NCI-H524 treated with DMSO at 0.1 percent for 48 hours (cell line): ENCODE results near the gene IZUMO4.
"Not testable (repeated sequence)": the region's sequence is repeated elsewhere in the genome, so short reads cannot be mapped to it uniquely, and the experiment has no call there.

Source experiments
- DNase-seq: peaks from one replicate; lab custom pipeline; 2025; lab: John Stamatoyannopoulos, UW

IZUMO4 gene

DNA sequence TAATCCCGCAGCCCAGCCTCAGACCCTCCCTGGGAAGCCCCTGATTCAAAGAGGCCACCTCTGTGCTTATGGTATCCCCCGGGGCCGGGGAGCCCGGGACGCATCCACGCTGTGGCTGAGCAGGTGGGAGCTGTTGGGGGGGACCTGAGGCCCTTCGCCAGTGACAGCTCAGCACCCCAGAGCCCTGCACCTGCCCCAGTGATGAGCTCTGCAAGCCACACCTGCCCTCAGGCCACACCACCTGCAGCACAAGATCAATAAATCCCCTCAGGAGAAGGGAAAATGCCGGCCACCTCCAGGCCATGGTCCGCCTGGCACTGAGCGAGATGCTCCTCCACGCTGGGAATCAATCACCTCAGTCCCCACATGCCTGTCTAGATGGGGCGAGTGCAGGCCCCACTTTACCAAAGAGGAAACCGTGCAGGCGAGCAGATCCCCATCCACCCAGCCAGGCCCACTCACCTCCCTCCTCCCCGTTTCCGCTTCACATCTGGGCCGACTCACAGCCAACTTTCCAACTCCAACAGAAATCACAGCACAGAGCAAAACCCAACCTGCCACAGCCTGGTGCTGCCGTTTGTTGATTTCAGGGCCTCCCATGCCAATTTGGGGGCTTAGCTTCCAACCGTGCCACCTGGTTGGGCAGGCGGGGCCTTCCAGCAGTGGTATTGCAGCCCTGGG, 13.4 kb upstream of the IZUMO4 start:
- DNase-seq: no peak

GRCh38 chr19:2084993-2085720, 11.6 kb upstream of the IZUMO4 start:
- DNase-seq: no peak

DNA sequence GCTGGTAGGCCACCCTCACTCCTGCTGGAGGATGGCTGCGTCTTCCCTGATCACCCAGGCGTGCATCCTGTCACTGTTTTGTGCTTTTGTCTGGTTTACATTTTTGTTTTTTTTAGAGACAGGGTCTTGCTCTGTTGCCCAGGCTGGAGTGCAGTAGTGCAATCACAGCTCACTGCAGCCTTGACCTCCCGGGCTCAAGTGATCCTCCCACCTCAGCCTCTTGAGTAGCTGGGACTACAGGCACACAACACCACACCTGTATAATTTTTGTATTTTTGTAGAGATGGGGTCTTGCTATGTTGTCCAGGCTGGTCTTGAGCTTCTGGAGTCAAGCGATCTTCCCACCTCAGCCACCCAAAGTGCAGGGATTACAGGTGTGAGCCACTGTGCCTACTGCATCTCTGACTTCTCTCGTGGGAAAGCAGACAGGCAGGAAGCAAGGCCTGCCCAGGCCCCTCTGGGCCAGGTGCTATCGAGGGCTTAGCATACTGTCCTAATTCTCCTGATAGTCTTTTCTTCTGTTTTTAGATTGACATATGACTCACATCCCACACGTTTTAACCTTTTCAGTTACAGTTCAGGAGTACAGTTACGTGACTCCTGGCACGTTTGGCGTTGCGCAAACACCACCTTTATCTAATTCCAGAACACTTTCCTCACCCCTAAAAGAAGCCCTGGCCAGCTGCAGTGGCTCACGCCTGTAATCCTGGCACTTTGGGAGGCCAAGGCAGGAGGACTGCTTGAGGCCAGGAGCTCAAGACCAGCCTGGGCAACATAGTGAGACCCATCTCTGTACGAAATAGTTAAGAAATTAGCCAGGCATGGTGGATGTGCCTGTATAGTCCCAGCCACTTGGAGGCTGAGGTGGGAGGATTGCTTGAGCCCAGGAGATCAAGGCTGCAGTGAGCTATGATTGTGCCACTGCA, 9.8 kb upstream of the IZUMO4 start:
- not testable (repeated sequence) for DNase-seq

GRCh38 chr19:2087621-2088100, 9.1 kb upstream of the IZUMO4 start:
- DNase-seq: no peak

DNA sequence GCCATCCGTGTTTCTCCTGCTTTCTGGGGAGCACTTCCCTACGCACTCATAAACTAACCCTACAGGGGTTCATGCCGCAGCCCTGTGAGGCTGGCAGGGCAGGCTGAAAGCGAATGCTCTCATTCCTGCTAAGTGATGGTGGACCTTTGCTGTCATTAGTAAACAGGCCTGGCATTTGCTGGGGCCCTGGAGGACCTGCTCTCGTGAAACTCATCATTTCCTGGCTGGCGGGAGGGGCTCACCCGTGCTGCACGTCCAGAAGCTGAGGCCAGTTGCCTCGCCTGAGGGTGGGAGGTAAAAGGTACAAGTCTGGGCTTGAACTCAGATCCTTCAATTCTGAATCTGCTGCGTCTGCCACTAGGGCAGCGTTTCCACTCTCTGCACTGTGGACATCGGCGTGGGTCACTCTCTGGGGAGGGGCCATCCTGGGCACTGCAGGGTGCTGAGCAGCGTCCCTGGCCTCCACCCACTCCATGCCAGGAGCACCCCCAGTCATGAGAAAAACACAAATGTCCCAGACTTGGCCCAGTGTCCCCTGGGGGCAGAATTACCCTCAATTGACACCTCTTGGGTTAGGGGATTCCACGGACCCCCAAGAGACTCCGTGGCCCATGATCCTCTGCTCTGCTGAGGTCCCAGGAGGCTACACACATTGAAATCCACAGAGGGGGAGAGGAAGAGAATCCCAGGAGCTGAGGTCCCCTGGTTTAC, 7.6 kb upstream of the IZUMO4 start:
- no peak for DNase-seq

DNA sequence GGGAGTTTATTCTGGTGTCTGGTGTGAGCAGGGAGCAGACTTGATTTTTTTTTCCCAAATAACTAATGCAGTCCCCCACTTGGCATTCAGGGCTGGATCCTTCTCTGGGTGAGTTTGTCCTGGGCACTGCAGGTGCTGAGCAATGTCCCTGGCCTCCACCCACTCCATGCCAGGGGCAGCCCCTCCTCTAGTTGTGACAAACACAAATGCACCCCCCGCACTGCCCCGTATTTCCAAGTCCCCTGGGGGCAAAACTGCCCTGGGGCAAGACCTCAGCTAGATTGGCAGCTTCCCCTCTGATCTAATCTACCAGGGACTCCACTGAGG, 7.0 kb upstream of the IZUMO4 start:
- no peak for DNase-seq

GRCh38 chr19:2091926-2092525, 4.7 kb upstream of the IZUMO4 start:
- DNase-seq: not testable (repeated sequence)

- no peak for DNase-seq
These were observed 658 bp upstream of the IZUMO4 start, which contains the start of gene MOB3A for GRCh38 chr19:2096034-2096479. Gene MOB3A (minus strand): TSS chr19:2096326. CDS start chr19:2078560, 17,766 bp downstream.

DNA sequence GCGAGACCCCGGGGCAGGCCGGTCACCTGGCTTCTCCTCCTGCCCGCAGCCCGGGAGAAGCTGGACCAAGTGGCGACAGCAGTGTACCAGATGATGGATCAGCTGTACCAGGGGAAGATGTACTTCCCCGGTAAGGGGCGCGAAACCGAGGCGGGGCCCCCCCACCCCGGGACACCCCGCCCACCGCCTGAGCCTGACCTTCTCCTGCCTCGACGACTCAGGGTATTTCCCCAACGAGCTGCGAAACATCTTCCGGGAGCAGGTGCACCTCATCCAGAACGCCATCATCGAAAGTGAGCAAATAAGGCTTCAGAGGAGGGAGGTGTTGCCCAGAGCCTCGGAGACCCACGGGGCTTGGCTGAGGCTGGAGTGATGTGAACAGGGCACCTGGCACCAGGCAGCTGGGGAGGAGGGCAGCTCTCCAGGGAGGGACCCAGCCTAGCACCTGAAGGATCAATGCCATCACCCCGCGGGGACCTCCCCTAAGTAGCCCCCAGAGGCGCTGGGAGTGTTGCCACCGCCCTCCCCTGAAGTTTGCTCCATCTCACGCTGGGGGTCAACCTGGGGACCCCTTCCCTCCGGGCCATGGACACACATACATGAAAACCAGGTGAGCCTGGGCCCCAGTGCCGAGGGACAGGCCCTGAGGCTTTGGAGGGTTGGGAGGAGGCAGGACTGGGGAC, 629 bp downstream of the IZUMO4 start:
- DNase-seq: no peak

DNA sequence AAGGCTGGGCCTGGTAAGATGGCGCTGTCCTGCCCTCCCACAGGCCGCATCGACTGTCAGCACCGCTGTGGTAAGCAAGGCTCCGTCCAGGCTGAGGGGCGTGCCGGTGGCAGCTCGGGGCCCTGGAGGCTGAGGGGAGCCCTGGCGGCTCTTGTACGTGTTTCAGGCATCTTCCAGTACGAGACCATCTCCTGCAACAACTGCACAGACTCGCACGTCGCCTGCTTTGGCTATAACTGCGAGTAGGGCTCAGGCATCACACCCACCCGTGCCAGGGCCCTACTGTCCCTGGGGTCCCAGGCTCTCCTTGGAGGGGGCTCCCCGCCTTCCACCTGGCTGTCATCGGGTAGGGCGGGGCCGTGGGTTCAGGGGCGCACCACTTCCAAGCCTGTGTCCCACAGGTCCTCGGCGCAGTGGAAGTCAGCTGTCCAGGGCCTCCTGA, 1.2 kb downstream of the IZUMO4 start:
- no peak for DNase-seq

- DNase-seq: no peak
These were observed 2.4 kb downstream of the IZUMO4 start for GRCh38 chr19:2099054-2099501.

- DNase-seq: no peak
These were observed 3.4 kb downstream of the IZUMO4 start for GRCh38 chr19:2099937-2100718.

DNA sequence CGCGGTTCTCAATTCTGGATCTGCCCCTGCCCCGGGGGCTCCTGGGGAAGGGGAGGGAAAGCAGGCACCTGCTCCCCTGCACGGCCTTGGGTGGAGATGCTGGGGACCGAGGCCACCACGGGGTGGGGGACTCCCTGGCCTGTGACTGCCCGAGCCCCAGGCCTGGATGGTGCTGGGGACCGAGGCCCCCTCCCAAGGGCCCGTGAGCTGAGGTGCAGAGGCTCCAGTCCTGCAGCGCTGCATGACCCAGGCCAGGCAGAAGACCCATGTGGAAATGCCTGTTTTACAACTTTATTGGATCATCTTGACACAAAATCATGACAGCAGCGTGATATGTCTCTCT, 4.0 kb downstream of the IZUMO4 start:
- DNase-seq: no peak

DNA sequence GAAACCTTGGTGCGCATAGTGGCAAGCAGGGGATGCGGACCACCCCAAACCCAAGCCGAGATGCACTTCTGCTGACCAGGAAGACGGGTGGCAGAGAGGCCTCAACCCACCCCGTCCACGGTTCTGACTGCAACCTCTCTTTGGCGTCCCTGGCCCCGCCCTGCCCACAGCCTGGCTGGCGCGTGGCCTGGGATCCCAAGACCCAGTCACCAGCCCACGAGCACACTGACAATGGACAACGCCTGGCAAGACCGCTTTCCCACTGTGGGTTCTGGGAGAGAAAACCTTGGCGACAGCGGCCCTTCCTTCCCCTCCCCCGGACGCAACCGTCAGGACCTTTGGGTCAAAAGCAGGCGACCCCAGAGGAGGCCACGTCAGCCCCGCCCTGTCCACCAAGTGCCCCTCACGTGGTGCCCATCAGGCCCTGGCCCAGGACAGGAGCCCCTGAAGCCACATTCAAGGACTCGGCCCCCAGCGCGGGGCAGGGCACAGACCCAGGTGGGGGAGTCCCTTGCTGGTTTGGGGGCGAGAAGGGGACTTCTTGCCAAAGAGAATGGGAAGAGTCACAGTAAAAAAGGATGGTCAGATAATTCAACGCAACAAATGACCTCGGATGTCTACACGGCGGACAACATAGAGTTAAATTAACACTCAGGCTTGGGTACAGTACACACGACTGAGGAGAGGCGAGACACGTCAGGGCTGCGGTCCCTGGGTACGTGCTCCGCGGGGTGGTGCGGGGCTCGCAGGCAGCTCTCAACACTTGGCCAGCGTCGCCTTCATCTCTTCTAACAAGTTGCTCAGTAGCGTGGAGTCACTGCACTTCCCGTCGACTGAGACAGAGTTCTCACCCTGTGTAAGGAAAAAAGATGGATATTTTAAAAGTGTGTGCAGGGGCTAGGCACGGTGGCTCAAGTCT, 5.0 kb downstream of the IZUMO4 start:
- no peak for DNase-seq

DNA sequence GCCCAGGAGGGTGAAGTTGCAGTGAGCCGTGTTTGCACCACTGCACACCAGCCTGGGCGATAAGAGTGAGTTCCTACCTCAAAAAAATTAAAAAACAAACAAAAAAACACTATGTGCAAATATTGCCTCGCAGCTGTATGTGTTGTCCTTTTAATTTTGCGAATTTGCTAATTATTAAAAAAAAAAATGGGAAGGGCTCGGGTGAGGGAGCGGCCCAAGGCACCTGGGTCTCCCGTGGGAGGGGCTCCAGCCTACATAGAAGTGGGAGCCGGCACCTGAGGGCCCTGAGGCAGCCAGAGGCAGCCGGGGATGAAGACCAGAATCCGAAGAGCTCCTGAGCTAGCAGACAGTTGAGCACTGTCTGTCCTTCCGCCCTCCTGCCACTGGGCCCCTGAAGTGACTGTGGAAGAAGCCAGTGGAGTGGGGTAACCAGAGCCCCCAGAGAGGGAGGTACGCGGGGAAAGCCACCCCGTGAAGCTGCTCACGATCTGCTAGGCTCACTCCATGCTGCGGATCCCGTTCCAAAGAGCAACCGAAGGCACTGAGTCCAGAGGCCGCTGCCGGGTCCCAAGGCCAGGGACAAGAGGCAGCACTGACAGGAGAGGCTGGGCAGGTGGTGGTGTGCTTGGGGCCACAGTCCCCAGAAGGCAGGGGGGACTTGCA, 6.5 kb downstream of the IZUMO4 start:
- no peak for DNase-seq

DNA sequence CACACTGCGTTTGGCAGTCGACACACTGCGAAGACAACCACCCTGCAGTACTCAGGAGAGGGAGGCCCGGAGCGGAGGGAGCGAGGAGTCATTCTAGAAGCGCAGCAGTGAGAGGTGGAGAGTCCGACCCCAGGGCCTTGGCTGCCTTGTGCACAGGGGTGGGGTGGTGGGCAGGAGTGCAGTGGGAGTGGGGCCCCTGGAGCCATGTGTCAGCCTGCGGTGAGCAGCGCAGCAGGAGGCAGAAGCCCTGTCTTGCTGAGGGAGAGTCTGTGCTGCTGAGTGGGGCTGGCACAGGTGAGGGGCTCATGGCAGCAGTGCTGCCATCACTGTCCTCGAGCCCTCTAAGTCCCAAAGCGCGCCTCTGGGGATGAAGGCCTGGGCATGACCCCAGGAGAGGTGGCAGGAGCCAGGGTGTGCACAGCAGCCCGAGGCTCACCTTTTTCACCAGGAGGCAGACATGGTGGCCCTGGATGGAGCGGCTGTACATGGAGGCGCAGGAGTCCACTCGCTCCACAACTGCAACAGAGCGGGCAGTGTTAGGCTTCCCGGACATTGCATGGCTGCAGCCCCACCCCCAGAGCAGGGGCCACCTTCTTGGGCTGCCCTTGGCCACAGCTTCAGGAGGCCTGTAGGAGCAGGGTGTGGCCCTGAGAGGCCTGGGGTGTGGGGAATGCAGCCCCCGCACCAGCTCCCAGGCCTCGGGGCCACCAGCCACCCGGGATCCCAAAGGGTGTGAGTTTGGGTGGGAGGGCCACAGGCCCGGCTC, 11.7 kb downstream of the IZUMO4 start:
- DNase-seq: no peak

- no peak for DNase-seq
These were observed 12.5 kb downstream of the IZUMO4 start for GRCh38 chr19:2109046-2109864.
